K562 (cell line): ENCODE measurements around the gene ZC3H12C. TPM values are rescaled to one million over a fixed set of nuclear protein-coding genes. Genes with fewer than 3 reads are reported as not detected.
A peak's percentile ranks its signal among the peaks of the same experiment; 100 is the strongest.

Experiments used
- ARID1B ChIP-seq: fragments of 450-650 bp; IDR thresholded peaks from 2 replicates; pipeline ENCODE4 v1.6.1; 2016; ENCODE audit warnings: antibody characterized with exemption, mild to moderate bottlenecking, inconsistent platforms
- BRF1 ChIP-seq: IDR thresholded peaks from 3 replicates; pipeline ENCODE4 v1.6.1; 2011; ENCODE audit warnings: borderline replicate concordance, mild to moderate bottlenecking; ENCODE audit not compliant: insufficient read length; ENCODE audit errors: extremely low read depth
- CBFA2T3 ChIP-seq: fragments of 450-650 bp; IDR thresholded peaks from 2 replicates; pipeline ENCODE4 v1.6.1; 2017
- CBX3 ChIP-seq, 2 experiments: IDR thresholded peaks; 1 replicate in 1 of 2; 2 replicates in 1 of 2; pipeline ENCODE4 v1.6.1; 2012; ENCODE audit warnings: inconsistent platforms in 2 of 2, low read length in 2 of 2, borderline replicate concordance in 1 of 2, control low read depth in 1 of 2
- CC2D1A ChIP-seq: fragments of 450-650 bp; IDR thresholded peaks from 2 replicates; pipeline ENCODE4 v1.6.1; 2017; ENCODE audit warnings: mild to moderate bottlenecking
- CEBPB ChIP-seq: fragments of 450-650 bp; IDR thresholded peaks from 2 replicates; pipeline ENCODE4 v1.6.1; 2016; ENCODE audit warnings: missing genetic modification characterization, missing compliant biosample characterization
- CTBP1 ChIP-seq: fragments of 450-650 bp; IDR thresholded peaks from 2 replicates; pipeline ENCODE4 v1.6.1; 2016; ENCODE audit warnings: borderline replicate concordance
- ERF ChIP-seq: fragments of 450-650 bp; formaldehyde crosslinking; IDR thresholded peaks from 2 replicates; pipeline ENCODE4 v1.4.0; 2020; ENCODE audit warnings: mild to moderate bottlenecking, mixed read lengths
- JUN ChIP-seq, 2 experiments: sonication (generic) in 1 of 2; formaldehyde crosslinking in 1 of 2; IDR thresholded peaks; 2 replicates each; pipeline versions ENCODE4 v1.6.1 to v1.8.0; 2012 to 2022; ENCODE audit warnings: borderline replicate concordance in 2 of 2, mild to moderate bottlenecking in 2 of 2, improper control_type of control experiment in 1 of 2, low read depth in 1 of 2, low read length in 1 of 2, missing genetic modification reagents in 1 of 2
- KAT7 ChIP-seq: sonication (generic); formaldehyde crosslinking; IDR thresholded peaks from 2 replicates; pipeline ENCODE4 v1.8.0; 2022; ENCODE audit warnings: missing genetic modification reagents, mild to moderate bottlenecking, borderline replicate concordance
- NFXL1 ChIP-seq: fragments of 450-650 bp; formaldehyde crosslinking; IDR thresholded peaks from 2 replicates; pipeline ENCODE4 v1.4.0; 2021; ENCODE audit warnings: mild to moderate bottlenecking
- NR4A1 ChIP-seq, 2 experiments: fragments of 250-450 bp in 1 of 2; fragments of 450-650 bp in 1 of 2; sonication (Bioruptor Pico) in 1 of 2; IDR thresholded peaks; 2 replicates each; pipeline versions ENCODE4 v1.4.0 to v1.6.1; 2016 to 2020; ENCODE audit warnings: mild to moderate bottlenecking in 2 of 2, missing compliant biosample characterization in 1 of 2, missing genetic modification characterization in 1 of 2, moderate library complexity in 1 of 2
- PCBP1 ChIP-seq: fragments of 200-400 bp; formaldehyde crosslinking; IDR thresholded peaks from 2 replicates; pipeline ENCODE4 v1.6.1; 2018; ENCODE audit warnings: mild to moderate bottlenecking, low read depth, low read length; ENCODE audit not compliant: poor library complexity, severe bottlenecking
- SMARCA4 ChIP-seq: fragments of 450-650 bp; IDR thresholded peaks from 2 replicates; pipeline ENCODE4 v1.6.1; 2016
- SMARCE1 ChIP-seq: fragments of 450-650 bp; IDR thresholded peaks from 2 replicates; pipeline ENCODE4 v1.7.1; 2016; ENCODE audit warnings: mild to moderate bottlenecking
- SP1 ChIP-seq: sonication (generic); formaldehyde crosslinking; IDR thresholded peaks from 2 replicates; pipeline ENCODE4 v1.8.1; 2022; ENCODE audit warnings: mild to moderate bottlenecking, missing genetic modification reagents
- TOE1 ChIP-seq, 2 experiments: fragments of 450-650 bp in 1 of 2; sonication (generic) in 1 of 2; formaldehyde crosslinking in 1 of 2; IDR thresholded peaks; 2 replicates each; pipeline versions ENCODE4 v1.7.1 to v1.8.0; 2016 to 2022; ENCODE audit warnings: borderline replicate concordance in 2 of 2, mild to moderate bottlenecking in 2 of 2, antibody characterized with exemption in 1 of 2, inconsistent platforms in 1 of 2, low read depth in 1 of 2, missing genetic modification reagents in 1 of 2, moderate library complexity in 1 of 2
- WHSC1 ChIP-seq: IDR thresholded peaks from one replicate; pipeline ENCODE4 v1.6.1; 2012; ENCODE audit warnings: low read length, control low read depth, inconsistent platforms
- ZNF408 ChIP-seq: fragments of 250-450 bp; sonication (Bioruptor Pico); IDR thresholded peaks from 2 replicates; pipeline ENCODE4 v1.4.0; 2020; ENCODE audit warnings: low read depth, mild to moderate bottlenecking, moderate library complexity
- ZNF584 ChIP-seq: fragments of 200-800 bp; sonication (Bioruptor generic); IDR thresholded peaks from 2 replicates; pipeline ENCODE4 v1.6.1; 2016; ENCODE audit warnings: low read depth, mild to moderate bottlenecking, missing genetic modification characterization, missing compliant biosample characterization
- polyA plus RNA-seq, 8 experiments: library from polyadenylated mRNA; depleted of rRNA in 4 of 8; stranded (reverse) in 5 of 8; unstranded in 3 of 8; fragments of >200 nt; fragmentation: Nextera tagmentation in 2 of 8; fragmentation: Illumina TruSeq in 1 of 8; extraction: Ambion mirVana in 2 of 8; extraction: Trizol in 1 of 8; gene quantifications; 2 replicates each; pipeline versions ENCODE4 v1.2.1 to v1.2.3, GENCODE V29; 2011 to 2014; ENCODE audit warnings: inconsistent platforms in 1 of 8, missing spikeins in 1 of 8
- total RNA-seq, 7 experiments: library from RNA; depleted of rRNA in 6 of 7; stranded (reverse); fragments of >200 nt in 6 of 7; fragmentation: Illumina TruSeq in 2 of 7; extraction: Trizol in 2 of 7; gene quantifications; 2 replicates each; pipeline versions ENCODE4 v1.2.1 to v1.2.3, GENCODE V29; 2011 to 2021; ENCODE audit warnings: low replicate concordance in 1 of 7
- TF ChIP-seq, protein P1 (sequence below): fragments of 250-450 bp; sonication (Bioruptor Pico); IDR thresholded peaks from 2 replicates; pipeline ENCODE4 v1.5.0; 2022; ENCODE audit warnings: mild to moderate bottlenecking
- TF ChIP-seq, protein P2 (sequence below): fragments of 250-450 bp; sonication (Bioruptor Pico); IDR thresholded peaks from 2 replicates; pipeline ENCODE4 v1.4.0; 2020
- TF ChIP-seq, protein P3 (sequence below): sonication (generic); formaldehyde crosslinking; IDR thresholded peaks from 2 replicates; pipeline ENCODE4 v1.8.0; 2022; ENCODE audit warnings: missing genetic modification reagents, mild to moderate bottlenecking, borderline replicate concordance

Gene ZC3H12C
- total and polyA plus RNA-seq, 9 of the 15 experiments (the other 6 are each of a cell fraction or from before 2014, with no cell fraction given): 0.56 to 5.9 (median 3.3) TPM

DNA sequence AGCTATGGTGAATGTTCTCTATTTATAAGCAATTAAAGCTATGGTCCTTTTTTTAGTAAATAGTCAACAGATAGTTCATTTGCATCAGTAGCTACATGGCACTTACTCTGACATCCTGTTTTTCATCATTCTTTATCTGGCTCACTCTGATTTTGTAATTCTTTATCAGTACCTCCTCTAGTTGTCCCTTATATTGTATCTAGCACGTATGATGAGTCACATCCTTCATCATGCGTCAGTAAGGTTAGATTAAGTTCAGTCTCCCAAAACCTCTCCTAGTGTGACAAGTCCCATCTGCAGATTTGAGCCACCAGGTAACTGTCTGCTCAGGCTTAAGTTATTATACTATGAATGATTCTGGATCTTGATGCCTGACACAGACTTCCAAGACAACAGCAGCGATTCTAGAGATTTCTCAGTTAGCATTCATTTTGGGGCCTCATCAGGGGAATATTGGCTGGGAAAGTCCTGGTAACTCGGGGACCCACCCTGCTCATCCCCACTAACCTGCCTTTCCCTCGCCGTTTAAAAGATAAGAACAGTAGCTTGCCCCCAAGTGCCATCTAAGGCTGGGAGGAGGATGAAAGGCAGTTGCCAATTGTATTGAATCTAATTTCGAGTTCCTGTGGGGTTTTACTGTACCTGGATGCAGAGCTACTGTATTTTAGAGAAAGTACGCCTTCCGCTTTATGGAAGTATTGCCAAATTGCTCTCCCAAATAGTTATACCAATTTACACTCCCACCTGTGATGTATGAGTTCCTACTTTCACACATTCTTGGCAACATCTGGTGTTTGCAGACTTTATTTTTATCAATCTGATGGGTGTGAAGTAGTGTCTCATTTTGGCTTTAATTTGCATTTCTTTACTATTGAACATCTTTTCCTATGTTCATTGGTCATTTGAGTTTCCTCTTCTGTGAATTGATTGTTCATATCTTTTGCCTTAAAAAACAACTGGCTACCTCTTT is 55.9 kb downstream of the ZC3H12C start (continued):
- TF ChIP-seq, protein P1, sequence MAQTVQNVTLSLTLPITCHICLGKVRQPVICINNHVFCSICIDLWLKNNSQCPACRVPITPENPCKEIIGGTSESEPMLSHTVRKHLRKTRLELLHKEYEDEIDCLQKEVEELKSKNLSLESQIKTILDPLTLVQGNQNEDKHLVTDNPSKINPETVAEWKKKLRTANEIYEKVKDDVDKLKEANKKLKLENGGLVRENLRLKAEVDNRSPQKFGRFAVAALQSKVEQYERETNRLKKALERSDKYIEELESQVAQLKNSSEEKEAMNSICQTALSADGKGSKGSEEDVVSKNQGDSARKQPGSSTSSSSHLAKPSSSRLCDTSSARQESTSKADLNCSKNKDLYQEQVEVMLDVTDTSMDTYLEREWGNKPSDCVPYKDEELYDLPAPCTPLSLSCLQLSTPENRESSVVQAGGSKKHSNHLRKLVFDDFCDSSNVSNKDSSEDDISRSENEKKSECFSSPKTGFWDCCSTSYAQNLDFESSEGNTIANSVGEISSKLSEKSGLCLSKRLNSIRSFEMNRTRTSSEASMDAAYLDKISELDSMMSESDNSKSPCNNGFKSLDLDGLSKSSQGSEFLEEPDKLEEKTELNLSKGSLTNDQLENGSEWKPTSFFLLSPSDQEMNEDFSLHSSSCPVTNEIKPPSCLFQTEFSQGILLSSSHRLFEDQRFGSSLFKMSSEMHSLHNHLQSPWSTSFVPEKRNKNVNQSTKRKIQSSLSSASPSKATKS: no peak
- 0 out of 2 replicates have a peak, but pooled peaks have one; percentile 18 for TF ChIP-seq CEBPB (tag)
- TF ChIP-seq SMARCE1: peak; percentile 73; the same call in 1 of the 2 replicates
- no peak for TF ChIP-seq ERF (CRISPR knock-in tag)
- no peak for TF ChIP-seq NR4A1 (CRISPR knock-in tag; IDR thresholded peaks at IDR 0.05)
- no peak for TF ChIP-seq NR4A1 (tag; IDR thresholded peaks at IDR 0.05)
- TF ChIP-seq SMARCA4: peak; percentile 70
- no peak for TF ChIP-seq TOE1 (IDR thresholded peaks at IDR 0.05; ENCODE audit: borderline replicate concordance)
- TF ChIP-seq TOE1 (CRISPR knock-in tag; IDR thresholded peaks at IDR 0.05; ENCODE audit: borderline replicate concordance, low read depth): no peak
- peak; percentile 80 for TF ChIP-seq CTBP1
- TF ChIP-seq SP1 (CRISPR knock-in tag): no peak
- no peak for TF ChIP-seq ZNF584 (CRISPR knock-in tag)
- peak; percentile 82 for TF ChIP-seq ARID1B
- TF ChIP-seq, protein P2, sequence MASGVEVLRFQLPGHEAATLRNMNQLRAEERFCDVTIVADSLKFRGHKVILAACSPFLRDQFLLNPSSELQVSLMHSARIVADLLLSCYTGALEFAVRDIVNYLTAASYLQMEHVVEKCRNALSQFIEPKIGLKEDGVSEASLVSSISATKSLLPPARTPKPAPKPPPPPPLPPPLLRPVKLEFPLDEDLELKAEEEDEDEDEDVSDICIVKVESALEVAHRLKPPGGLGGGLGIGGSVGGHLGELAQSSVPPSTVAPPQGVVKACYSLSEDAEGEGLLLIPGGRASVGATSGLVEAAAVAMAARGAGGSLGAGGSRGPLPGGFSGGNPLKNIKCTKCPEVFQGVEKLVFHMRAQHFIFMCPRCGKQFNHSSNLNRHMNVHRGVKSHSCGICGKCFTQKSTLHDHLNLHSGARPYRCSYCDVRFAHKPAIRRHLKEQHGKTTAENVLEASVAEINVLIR (CRISPR knock-in tag): peak; percentile 13; the same call in 1 of the 2 replicates
- TF ChIP-seq BRF1: no peak
- TF ChIP-seq ZNF408 (CRISPR knock-in tag): no peak
- no peak for TF ChIP-seq NFXL1
- TF ChIP-seq WHSC1: no peak
- peak; percentile 84 for TF ChIP-seq CBFA2T3
- no peak for TF ChIP-seq CC2D1A
- TF ChIP-seq, protein P3, sequence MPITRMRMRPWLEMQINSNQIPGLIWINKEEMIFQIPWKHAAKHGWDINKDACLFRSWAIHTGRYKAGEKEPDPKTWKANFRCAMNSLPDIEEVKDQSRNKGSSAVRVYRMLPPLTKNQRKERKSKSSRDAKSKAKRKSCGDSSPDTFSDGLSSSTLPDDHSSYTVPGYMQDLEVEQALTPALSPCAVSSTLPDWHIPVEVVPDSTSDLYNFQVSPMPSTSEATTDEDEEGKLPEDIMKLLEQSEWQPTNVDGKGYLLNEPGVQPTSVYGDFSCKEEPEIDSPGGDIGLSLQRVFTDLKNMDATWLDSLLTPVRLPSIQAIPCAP (CRISPR knock-in tag): no peak
- TF ChIP-seq CBX3 (IDR thresholded peaks at IDR 0.05; ENCODE audit: borderline replicate concordance in 1 of 2, low read length in 2 of 2): no peak
- TF ChIP-seq JUN (IDR thresholded peaks at IDR 0.05; ENCODE audit: borderline replicate concordance, low read depth, low read length): peak; percentile 30; the same call in 1 of the 2 replicates
- TF ChIP-seq JUN (CRISPR knock-in tag; IDR thresholded peaks at IDR 0.05; ENCODE audit: borderline replicate concordance): no peak
- TF ChIP-seq KAT7: no peak
- no peak for TF ChIP-seq PCBP1
